Astrocyte (in vitro differentiated cells and primary cell): Measurements from ENCODE around the gene FBXO39.

ENCODE experiments used
- EZH2 ChIP-seq: IDR thresholded peaks from 2 replicates; pipeline ENCODE4 v1.6.1; 2012; ENCODE audit warnings: mild to moderate bottlenecking, low read length, inconsistent platforms; ENCODE audit not compliant: insufficient read depth
- TF ChIP-seq, protein P1 (sequence below): IDR thresholded peaks from 2 replicates; pipeline ENCODE4 v1.5.1; 2011; ENCODE audit warnings: low read depth, mild to moderate bottlenecking, inconsistent platforms, low read length, moderate library complexity; ENCODE audit not compliant: insufficient read depth

DNA sequence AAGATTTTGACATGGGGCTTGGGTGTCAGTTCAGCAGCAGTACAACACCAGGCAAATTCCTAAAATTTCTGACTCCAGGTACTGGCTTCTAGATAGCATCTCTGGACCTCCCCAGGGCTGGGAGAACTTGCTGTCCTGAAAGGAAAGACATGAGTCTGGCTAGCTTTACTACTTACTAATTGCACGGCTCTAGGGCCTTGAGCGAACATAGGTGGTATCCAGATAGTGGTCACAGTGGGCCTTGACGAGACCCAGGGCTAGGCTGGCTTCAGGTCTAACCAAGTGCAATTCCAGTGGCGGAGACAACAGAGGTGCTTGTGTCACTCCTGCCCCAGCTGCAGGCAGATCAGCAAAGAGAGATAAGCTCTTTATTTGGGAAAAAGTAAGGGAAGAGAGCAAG, 46.5 kb upstream of the FBXO39 start:
- TF ChIP-seq, protein P1, sequence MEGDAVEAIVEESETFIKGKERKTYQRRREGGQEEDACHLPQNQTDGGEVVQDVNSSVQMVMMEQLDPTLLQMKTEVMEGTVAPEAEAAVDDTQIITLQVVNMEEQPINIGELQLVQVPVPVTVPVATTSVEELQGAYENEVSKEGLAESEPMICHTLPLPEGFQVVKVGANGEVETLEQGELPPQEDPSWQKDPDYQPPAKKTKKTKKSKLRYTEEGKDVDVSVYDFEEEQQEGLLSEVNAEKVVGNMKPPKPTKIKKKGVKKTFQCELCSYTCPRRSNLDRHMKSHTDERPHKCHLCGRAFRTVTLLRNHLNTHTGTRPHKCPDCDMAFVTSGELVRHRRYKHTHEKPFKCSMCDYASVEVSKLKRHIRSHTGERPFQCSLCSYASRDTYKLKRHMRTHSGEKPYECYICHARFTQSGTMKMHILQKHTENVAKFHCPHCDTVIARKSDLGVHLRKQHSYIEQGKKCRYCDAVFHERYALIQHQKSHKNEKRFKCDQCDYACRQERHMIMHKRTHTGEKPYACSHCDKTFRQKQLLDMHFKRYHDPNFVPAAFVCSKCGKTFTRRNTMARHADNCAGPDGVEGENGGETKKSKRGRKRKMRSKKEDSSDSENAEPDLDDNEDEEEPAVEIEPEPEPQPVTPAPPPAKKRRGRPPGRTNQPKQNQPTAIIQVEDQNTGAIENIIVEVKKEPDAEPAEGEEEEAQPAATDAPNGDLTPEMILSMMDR, result no peak
- no peak for TF ChIP-seq EZH2
